A549 (cell line): ENCODE results near the gene TEX52. TPM values are rescaled to one million over a fixed set of nuclear protein-coding genes. Genes with fewer than 3 reads are reported as not detected.
A peak's percentile ranks its signal among the peaks of the same experiment; 100 is the strongest.

Source experiments
- ATAC-seq, 2 experiments: fragments of 200-7000 bp in 1 of 2; fragments of >200 bp in 1 of 2; cut with Nextera tagmentation in 1 of 2; cut with Tn5 transposase in 1 of 2; 3 replicates each; pipeline versions ENCODE4 v1.8.0 to v1.9.1; 2018 to 2020; ENCODE audit warnings: mild to moderate bottlenecking in 1 of 2, moderate library complexity in 1 of 2
- CTCF ChIA-PET: fragments of 300-600 bp; sonication (Branson Sonifier 250); formaldehyde crosslinking; extraction: SDS; loops from one replicate; lab custom pipeline; 2021; ENCODE audit warnings: antibody characterized with exemption, inconsistent platforms; lab: Yijun Ruan, JAX
- POLR2A ChIA-PET: fragments of 350-600 bp; formaldehyde crosslinking; extraction: SDS; loops from one replicate; lab custom pipeline; 2021; ENCODE audit warnings: antibody characterized with exemption, inconsistent platforms; lab: Yijun Ruan, JAX
- DNase-seq, 2 experiments: peaks; one replicate each; pipeline versions ENCODE4 v3.0.0 to v3.0.0-alpha.2; 2011 to 2016; ENCODE audit warnings: low read depth in 1 of 2, low spot score in 1 of 2
- FAIRE-seq: peaks from 2 replicates; lab custom pipeline; 2011; peaks lifted over from hg19 to GRCh38; lab: Jason Lieb, UNC
- H3K27ac ChIP-seq, 2 experiments: fragments of >200 bp; sonication (Bioruptor Twin); formaldehyde crosslinking; 3 replicates each; pipeline ENCODE4 v1.5.1; 2016 to 2017
- H3K4me1 ChIP-seq: fragments of >200 bp; sonication (Bioruptor Twin); formaldehyde crosslinking; 3 replicates; pipeline ENCODE4 v1.6.1; 2016
- H3K4me2 ChIP-seq: fragments of >200 bp; sonication (Bioruptor Twin); formaldehyde crosslinking; 3 replicates; pipeline ENCODE4 v1.6.1; 2016
- H3K4me3 ChIP-seq: fragments of >200 bp; sonication (Bioruptor Twin); formaldehyde crosslinking; 3 replicates; pipeline ENCODE4 v1.5.1; 2016
- H3K9me3 ChIP-seq: fragments of >200 bp; sonication (Bioruptor Twin); formaldehyde crosslinking; 3 replicates; pipeline ENCODE4 v1.6.1; 2016
- CHD4 ChIP-seq: fragments of 200-600 bp; sonication (generic); IDR thresholded peaks from 2 replicates; pipeline ENCODE4 v1.6.1; 2016; ENCODE audit warnings: antibody characterized with exemption, mild to moderate bottlenecking, borderline replicate concordance
- EHMT2 ChIP-seq: fragments of 200-600 bp; sonication (generic); IDR thresholded peaks from 2 replicates; pipeline ENCODE4 v1.6.1; 2016; ENCODE audit warnings: antibody characterized with exemption, low read depth, mild to moderate bottlenecking, moderate library complexity
- EP300 ChIP-seq, 2 experiments: fragments of >200 bp; sonication (Bioruptor Twin); formaldehyde crosslinking; IDR thresholded peaks; 2 replicates in 1 of 2; 3 replicates in 1 of 2; pipeline ENCODE4 v1.6.1; 2016 to 2017
- FOSL2 ChIP-seq, 2 experiments: fragments of 450-650 bp in 1 of 2; fragments of >200 bp in 1 of 2; sonication (Bioruptor Twin) in 1 of 2; formaldehyde crosslinking; IDR thresholded peaks; 2 replicates each; pipeline versions ENCODE4 v1.5.0 to v1.6.1; 2016 to 2020; ENCODE audit warnings: mild to moderate bottlenecking in 1 of 2, moderate library complexity in 1 of 2
- FOXS1 ChIP-seq: fragments of 250-450 bp; sonication (Bioruptor Pico); IDR thresholded peaks from 2 replicates; pipeline ENCODE4 v1.5.0; 2020; ENCODE audit warnings: mild to moderate bottlenecking, moderate library complexity
- HDAC2 ChIP-seq: fragments of 200-600 bp; sonication (generic); IDR thresholded peaks from 2 replicates; pipeline ENCODE4 v1.6.1; 2016
- HOXB13 ChIP-seq: fragments of 250-450 bp; sonication (Bioruptor Pico); IDR thresholded peaks from 2 replicates; pipeline ENCODE4 v1.5.0; 2020; ENCODE audit warnings: low read depth, mild to moderate bottlenecking, moderate library complexity
- JUNB ChIP-seq: fragments of >200 bp; sonication (Bioruptor Twin); formaldehyde crosslinking; IDR thresholded peaks from 2 replicates; pipeline ENCODE4 v1.6.1; 2016
- NFE2L2 ChIP-seq: fragments of 150-350 bp; conservative IDR thresholded peaks from 2 replicates; pipeline ENCODE4 v1.6.1; 2014; ENCODE audit warnings: low read length
- POLR2A ChIP-seq: IDR thresholded peaks from 2 replicates; pipeline ENCODE4 v1.6.1; 2012; ENCODE audit warnings: mild to moderate bottlenecking, low read length
- ZFP36 ChIP-seq: fragments of 450-650 bp; IDR thresholded peaks from 2 replicates; pipeline ENCODE4 v1.6.1; 2014; ENCODE audit warnings: borderline replicate concordance; ENCODE audit not compliant: partially characterized antibody
- WGBS: methylation state at CpG from one replicate; pipeline ENCODE4 v1.1.6; 2017; ENCODE audit errors: missing lambda C conversion rate; 5-methylcytosine and 5-hydroxymethylcytosine counted together
- polyA plus RNA-seq, 4 experiments: library from polyadenylated mRNA; depleted of rRNA in 3 of 4; stranded (reverse); fragments of >200 nt; fragmentation: RNase III in 1 of 4; extraction: RNeasy Plus Mini Kit Qiagen cat#74134 plus additional on column Dnase treatment in 1 of 4; gene quantifications; 2 replicates in 3 of 4; 3 replicates in 1 of 4; pipeline ENCODE4 v1.2.3, GENCODE V29; 2011 to 2017
- TF ChIP-seq, protein P1 (sequence below): fragments of 150-350 bp; IDR thresholded peaks from 2 replicates; pipeline ENCODE4 v1.6.1; 2014; ENCODE audit warnings: low read depth, mild to moderate bottlenecking, low read length
- TF ChIP-seq, protein P2 (sequence below): fragments of >200 bp; sonication (Bioruptor Twin); formaldehyde crosslinking; IDR thresholded peaks from 3 replicates; pipeline ENCODE4 v1.6.1; 2016
- TF ChIP-seq, protein P3 (sequence below): fragments of >200 bp; sonication (Bioruptor Twin); formaldehyde crosslinking; IDR thresholded peaks from 3 replicates; pipeline ENCODE4 v1.5.1; 2016
- TF ChIP-seq, protein P4 (sequence below): fragments of 200-600 bp; sonication (generic); IDR thresholded peaks from 2 replicates; pipeline ENCODE4 v1.6.1; 2016; ENCODE audit warnings: antibody characterized with exemption, mild to moderate bottlenecking, moderate library complexity

TEX52 gene
- polyA plus RNA-seq, 2 of the 4 experiments (the other 2 are of a cell fraction), result not detected

DNA sequence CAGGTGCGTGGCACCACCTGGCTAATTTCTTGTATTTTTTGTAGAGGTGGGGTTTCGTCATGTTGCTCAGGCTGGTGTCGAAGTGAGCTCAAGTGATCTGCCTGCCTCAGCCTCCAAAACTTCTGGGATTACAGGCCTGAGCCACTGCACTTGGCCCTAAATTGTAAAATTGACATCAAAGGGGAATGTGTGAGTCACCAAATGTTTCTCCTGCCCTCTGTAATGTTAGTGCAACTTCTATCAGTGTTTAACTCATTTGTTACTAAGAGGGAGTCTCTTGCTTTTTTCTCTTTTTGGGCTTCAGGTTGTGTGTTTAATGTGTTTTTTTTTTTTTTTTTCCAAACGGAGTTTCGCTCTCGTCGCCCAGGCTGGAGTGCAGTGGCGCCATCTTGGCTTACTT lies 36.2 kb upstream of the TEX52 start:
- no peak for TF ChIP-seq FOSL2 (IDR thresholded peaks at IDR 0.05)
- peak; percentile 50; the same call in 1 of the 2 replicates for TF ChIP-seq FOSL2 (CRISPR knock-in tag; IDR thresholded peaks at IDR 0.05)
- no peak for TF ChIP-seq EP300 (IDR thresholded peaks at IDR 0.05)
- peaks cover 28% of the 10 kb centered on the region for H3K4me1 ChIP-seq
- DNase-seq (peak in 1 of 2 experiments; percentile 43), ATAC-seq (no peak), FAIRE-seq (no peak)
- CTCF ChIA-PET, result interaction anchor here (0.6 to 3.8 kb wide), 3 partner anchors 7 to 1139 kb away, joined by 5 to 21 read pairs (median 16); no protein-coding TSS in a partner anchor
- 95% methylated on average over 8 of the region's 8 CpGs for WGBS
- POLR2A ChIA-PET, result interaction anchor here (0.6 kb wide), 1 partner anchor 16 kb away, joined by 3 read pairs; the partner anchor contains the start of genes FOXM1 and RHNO1
- no peak overlapping the region for H3K4me3 ChIP-seq
- peak overlapping the region in 1 of 2 experiments; percentile 66; a peak in 3 of 6 replicates for H3K27ac ChIP-seq
- no peaks in the 10 kb centered on the region for H3K9me3 ChIP-seq
- peak overlapping the region; percentile 46 for H3K4me2 ChIP-seq

DNA sequence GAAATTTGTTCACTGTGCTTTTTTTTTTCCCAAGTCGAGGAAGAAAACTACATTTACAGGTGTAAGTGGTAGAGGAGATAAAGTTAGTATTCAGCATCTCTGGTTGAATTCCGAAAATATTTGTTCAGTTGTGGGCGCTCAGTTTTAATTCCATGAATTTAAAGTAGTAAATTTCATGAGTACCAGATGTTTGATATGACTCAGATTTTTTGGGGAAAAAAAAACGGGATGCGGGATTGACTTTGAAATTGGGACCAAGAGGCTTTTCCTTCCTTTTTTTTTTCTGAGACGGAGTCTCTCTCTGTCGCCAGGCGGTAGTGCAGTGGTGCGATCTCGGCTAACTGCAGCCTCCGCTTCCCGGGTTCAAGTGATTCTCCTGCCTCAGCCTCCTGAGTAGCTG lies 35.4 kb upstream of the TEX52 start:
- H3K27ac ChIP-seq, result no peak overlapping the region
- H3K4me1 ChIP-seq, result peaks cover 28% of the 10 kb centered on the region
- no peak overlapping the region for H3K4me3 ChIP-seq
- H3K9me3 ChIP-seq, result no peaks in the 10 kb centered on the region
- DNase-seq (no peak), FAIRE-seq (no peak)
- TF ChIP-seq HDAC2 (no peak), JUNB (no peak), CHD4 (no peak), FOXS1 (CRISPR knock-in tag) (no peak), POLR2A (no peak), EHMT2 (no peak), HOXB13 (CRISPR knock-in tag) (no peak), ZFP36 (no peak), FOSL2 (IDR thresholded peaks at IDR 0.05) (no peak), FOSL2 (CRISPR knock-in tag; IDR thresholded peaks at IDR 0.05) (no peak), NFE2L2 (no peak)
- TF ChIP-seq, protein P1, sequence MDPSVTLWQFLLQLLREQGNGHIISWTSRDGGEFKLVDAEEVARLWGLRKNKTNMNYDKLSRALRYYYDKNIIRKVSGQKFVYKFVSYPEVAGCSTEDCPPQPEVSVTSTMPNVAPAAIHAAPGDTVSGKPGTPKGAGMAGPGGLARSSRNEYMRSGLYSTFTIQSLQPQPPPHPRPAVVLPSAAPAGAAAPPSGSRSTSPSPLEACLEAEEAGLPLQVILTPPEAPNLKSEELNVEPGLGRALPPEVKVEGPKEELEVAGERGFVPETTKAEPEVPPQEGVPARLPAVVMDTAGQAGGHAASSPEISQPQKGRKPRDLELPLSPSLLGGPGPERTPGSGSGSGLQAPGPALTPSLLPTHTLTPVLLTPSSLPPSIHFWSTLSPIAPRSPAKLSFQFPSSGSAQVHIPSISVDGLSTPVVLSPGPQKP, result no peak
- TF ChIP-seq, protein P2, sequence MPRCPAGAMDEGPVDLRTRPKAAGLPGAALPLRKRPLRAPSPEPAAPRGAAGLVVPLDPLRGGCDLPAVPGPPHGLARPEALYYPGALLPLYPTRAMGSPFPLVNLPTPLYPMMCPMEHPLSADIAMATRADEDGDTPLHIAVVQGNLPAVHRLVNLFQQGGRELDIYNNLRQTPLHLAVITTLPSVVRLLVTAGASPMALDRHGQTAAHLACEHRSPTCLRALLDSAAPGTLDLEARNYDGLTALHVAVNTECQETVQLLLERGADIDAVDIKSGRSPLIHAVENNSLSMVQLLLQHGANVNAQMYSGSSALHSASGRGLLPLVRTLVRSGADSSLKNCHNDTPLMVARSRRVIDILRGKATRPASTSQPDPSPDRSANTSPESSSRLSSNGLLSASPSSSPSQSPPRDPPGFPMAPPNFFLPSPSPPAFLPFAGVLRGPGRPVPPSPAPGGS, result no peak
- TF ChIP-seq, protein P3, sequence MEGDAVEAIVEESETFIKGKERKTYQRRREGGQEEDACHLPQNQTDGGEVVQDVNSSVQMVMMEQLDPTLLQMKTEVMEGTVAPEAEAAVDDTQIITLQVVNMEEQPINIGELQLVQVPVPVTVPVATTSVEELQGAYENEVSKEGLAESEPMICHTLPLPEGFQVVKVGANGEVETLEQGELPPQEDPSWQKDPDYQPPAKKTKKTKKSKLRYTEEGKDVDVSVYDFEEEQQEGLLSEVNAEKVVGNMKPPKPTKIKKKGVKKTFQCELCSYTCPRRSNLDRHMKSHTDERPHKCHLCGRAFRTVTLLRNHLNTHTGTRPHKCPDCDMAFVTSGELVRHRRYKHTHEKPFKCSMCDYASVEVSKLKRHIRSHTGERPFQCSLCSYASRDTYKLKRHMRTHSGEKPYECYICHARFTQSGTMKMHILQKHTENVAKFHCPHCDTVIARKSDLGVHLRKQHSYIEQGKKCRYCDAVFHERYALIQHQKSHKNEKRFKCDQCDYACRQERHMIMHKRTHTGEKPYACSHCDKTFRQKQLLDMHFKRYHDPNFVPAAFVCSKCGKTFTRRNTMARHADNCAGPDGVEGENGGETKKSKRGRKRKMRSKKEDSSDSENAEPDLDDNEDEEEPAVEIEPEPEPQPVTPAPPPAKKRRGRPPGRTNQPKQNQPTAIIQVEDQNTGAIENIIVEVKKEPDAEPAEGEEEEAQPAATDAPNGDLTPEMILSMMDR, result no peak
- TF ChIP-seq, protein P4, sequence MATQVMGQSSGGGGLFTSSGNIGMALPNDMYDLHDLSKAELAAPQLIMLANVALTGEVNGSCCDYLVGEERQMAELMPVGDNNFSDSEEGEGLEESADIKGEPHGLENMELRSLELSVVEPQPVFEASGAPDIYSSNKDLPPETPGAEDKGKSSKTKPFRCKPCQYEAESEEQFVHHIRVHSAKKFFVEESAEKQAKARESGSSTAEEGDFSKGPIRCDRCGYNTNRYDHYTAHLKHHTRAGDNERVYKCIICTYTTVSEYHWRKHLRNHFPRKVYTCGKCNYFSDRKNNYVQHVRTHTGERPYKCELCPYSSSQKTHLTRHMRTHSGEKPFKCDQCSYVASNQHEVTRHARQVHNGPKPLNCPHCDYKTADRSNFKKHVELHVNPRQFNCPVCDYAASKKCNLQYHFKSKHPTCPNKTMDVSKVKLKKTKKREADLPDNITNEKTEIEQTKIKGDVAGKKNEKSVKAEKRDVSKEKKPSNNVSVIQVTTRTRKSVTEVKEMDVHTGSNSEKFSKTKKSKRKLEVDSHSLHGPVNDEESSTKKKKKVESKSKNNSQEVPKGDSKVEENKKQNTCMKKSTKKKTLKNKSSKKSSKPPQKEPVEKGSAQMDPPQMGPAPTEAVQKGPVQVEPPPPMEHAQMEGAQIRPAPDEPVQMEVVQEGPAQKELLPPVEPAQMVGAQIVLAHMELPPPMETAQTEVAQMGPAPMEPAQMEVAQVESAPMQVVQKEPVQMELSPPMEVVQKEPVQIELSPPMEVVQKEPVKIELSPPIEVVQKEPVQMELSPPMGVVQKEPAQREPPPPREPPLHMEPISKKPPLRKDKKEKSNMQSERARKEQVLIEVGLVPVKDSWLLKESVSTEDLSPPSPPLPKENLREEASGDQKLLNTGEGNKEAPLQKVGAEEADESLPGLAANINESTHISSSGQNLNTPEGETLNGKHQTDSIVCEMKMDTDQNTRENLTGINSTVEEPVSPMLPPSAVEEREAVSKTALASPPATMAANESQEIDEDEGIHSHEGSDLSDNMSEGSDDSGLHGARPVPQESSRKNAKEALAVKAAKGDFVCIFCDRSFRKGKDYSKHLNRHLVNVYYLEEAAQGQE, result no peak
- TF ChIP-seq, all 56 proteins: peak for 0
- ChIA-PET POLR2A (no interaction called here), CTCF (interaction anchor here (0.6 to 3.8 kb wide), 2 partner anchors 52 to 142 kb away, joined by 3 to 16 read pairs; no protein-coding TSS in a partner anchor)
- no peak for ATAC-seq
- 78% methylated on average over 12 of the region's 12 CpGs for WGBS
- peak overlapping the region; percentile 80 for H3K4me2 ChIP-seq
